Spinal cord (tissue), 10 donors: Measurements from ENCODE around the gene MICAL2. TPM values are rescaled to one million over a fixed set of nuclear protein-coding genes. Genes with fewer than 3 reads are reported as not detected.

Experiments used
- DNase-seq, 6 donors: peaks; one replicate each; pipeline versions ENCODE4 v3.0.0 to v3.0.0-alpha.2; 2013 to 2015; ENCODE audit warnings: low spot score in 6 of 6, low read depth in 4 of 6
- H3K27ac ChIP-seq: one replicate; pipeline ENCODE4 v1.5.1; 2013; ENCODE audit warnings: low read depth, low read length, control low read depth
- H3K27me3 ChIP-seq: one replicate; pipeline ENCODE4 v1.6.1; 2013; ENCODE audit warnings: low read length; ENCODE audit not compliant: control insufficient read depth, insufficient read depth
- H3K36me3 ChIP-seq: one replicate; pipeline ENCODE4 v1.6.1; 2013; ENCODE audit warnings: low read length; ENCODE audit not compliant: control insufficient read depth, insufficient read depth
- H3K4me1 ChIP-seq: one replicate; pipeline ENCODE4 v1.6.1; 2013; ENCODE audit warnings: low read length; ENCODE audit not compliant: control insufficient read depth, insufficient read depth
- H3K4me3 ChIP-seq: one replicate; pipeline ENCODE4 v1.5.1; 2013; ENCODE audit warnings: low read depth, low read length, control low read depth
- H3K9me3 ChIP-seq: one replicate; pipeline ENCODE4 v1.6.1; 2013; ENCODE audit warnings: low read length; ENCODE audit not compliant: control insufficient read depth, insufficient read depth
- WGBS: methylation state at CpG from one replicate; pipeline ENCODE4 v1.1.5; 2013; ENCODE audit warnings: missing lambda C conversion rate; ENCODE audit not compliant: insufficient coverage; 5-methylcytosine and 5-hydroxymethylcytosine counted together
- polyA plus RNA-seq, 2 donors: library from polyadenylated mRNA; unstranded; fragments of 120-200 nt; gene quantifications; one replicate each; pipeline ENCODE4 v1.2.1, GENCODE V29; 2013; ENCODE audit not compliant: insufficient read length in 2 of 2
- total RNA-seq, 2 donors: library from RNA; depleted of rRNA in 1 of 2; stranded (reverse); fragments of 120-200 nt in 1 of 2; fragments of >200 nt in 1 of 2; gene quantifications; one replicate each; pipeline versions ENCODE4 v1.2.3 to v1.2.4, GENCODE V29; 2013 to 2014
- donor health status: healthy.

Gene MICAL2
- total and polyA plus RNA-seq, 4 donors = 15.8 to 57.0 (median 23.2) TPM

- no peaks in the 10 kb centered on the region for H3K9me3 ChIP-seq
- no peak overlapping the region for H3K4me3 ChIP-seq
- H3K4me1 ChIP-seq = peaks cover 12% of the 10 kb centered on the region
- no peak for DNase-seq
- H3K27me3 ChIP-seq = peaks cover 3% of the 10 kb centered on the region
- H3K27ac ChIP-seq = no peak overlapping the region
- WGBS = 92% methylated on average over 11 of the region's 13 CpGs
- H3K36me3 ChIP-seq = no peaks in the 10 kb centered on the region
Measured at GRCh38 chr11:12199231-12199948, 89.0 kb downstream of the MICAL2 start.

- H3K36me3 ChIP-seq = no peaks in the 10 kb centered on the region
- H3K27ac ChIP-seq = no peak overlapping the region
- H3K4me3 ChIP-seq = no peak overlapping the region
- no peaks in the 10 kb centered on the region for H3K9me3 ChIP-seq
- peak in 2 of 6 donors; percentile 32 to 64 for DNase-seq
- 61% methylated on average over 12 of the region's 14 CpGs for WGBS
- H3K4me1 ChIP-seq = peaks cover 12% of the 10 kb centered on the region
- peaks cover 3% of the 10 kb centered on the region for H3K27me3 ChIP-seq
Measured at GRCh38 chr11:12200279-12200990, 90.0 kb downstream of the MICAL2 start.

- H3K27ac ChIP-seq = no peak overlapping the region
- H3K9me3 ChIP-seq = no peaks in the 10 kb centered on the region
- H3K4me1 ChIP-seq = peaks cover 12% of the 10 kb centered on the region
- H3K4me3 ChIP-seq = no peak overlapping the region
- peaks cover 3% of the 10 kb centered on the region for H3K27me3 ChIP-seq
- 81% methylated on average over 7 of the region's 18 CpGs for WGBS
- DNase-seq = no peak
- H3K36me3 ChIP-seq = no peaks in the 10 kb centered on the region
Measured at GRCh38 chr11:12200991-12201985, 90.9 kb downstream of the MICAL2 start.

- Histone ChIP-seq H3K36me3 (no peaks in the 10 kb centered on the region), H3K27ac (no peak overlapping the region), H3K27me3 (peaks cover 3% of the 10 kb centered on the region), H3K9me3 (no peaks in the 10 kb centered on the region), H3K4me3 (no peak overlapping the region), H3K4me1 (peaks cover 12% of the 10 kb centered on the region)
- WGBS = no CpG with 5 or more reads among the region's 7 CpGs
- DNase-seq = no peak
Measured at GRCh38 chr11:12202661-12203310, 92.4 kb downstream of the MICAL2 start.

- no peaks in the 10 kb centered on the region for H3K36me3 ChIP-seq
- no peak overlapping the region for H3K4me3 ChIP-seq
- 100% methylated on average over 1 of the region's 1 CpG for WGBS
- DNase-seq = no peak
- H3K9me3 ChIP-seq = no peaks in the 10 kb centered on the region
- peaks cover 12% of the 10 kb centered on the region for H3K4me1 ChIP-seq
- no peaks in the 10 kb centered on the region for H3K27me3 ChIP-seq
- H3K27ac ChIP-seq = no peak overlapping the region
Measured at GRCh38 chr11:12204506-12204905, 94.1 kb downstream of the MICAL2 start.

- Histone ChIP-seq H3K4me3 (no peak overlapping the region), H3K27ac (no peak overlapping the region)
Measured at GRCh38 chr11:12205330-12205729, 94.9 kb downstream of the MICAL2 start.

GRCh38 chr11:12206529-12206928 is 96.1 kb downstream of the MICAL2 start:
- no peak for DNase-seq
- H3K4me1 ChIP-seq = no peaks in the 10 kb centered on the region
- no peak overlapping the region for H3K4me3 ChIP-seq
- no peak overlapping the region for H3K27ac ChIP-seq
- no peaks in the 10 kb centered on the region for H3K27me3 ChIP-seq
- H3K9me3 ChIP-seq = no peaks in the 10 kb centered on the region
- WGBS = 90% methylated on average over 3 of the region's 3 CpGs
- no peaks in the 10 kb centered on the region for H3K36me3 ChIP-seq

More at GRCh38 chr11:12205330-12205729, 94.9 kb downstream of the MICAL2 start:
- peaks cover 7% of the 10 kb centered on the region for H3K4me1 ChIP-seq
- DNase-seq = no peak
- no peaks in the 10 kb centered on the region for H3K36me3 ChIP-seq
- H3K27me3 ChIP-seq = no peaks in the 10 kb centered on the region
- no peaks in the 10 kb centered on the region for H3K9me3 ChIP-seq

- no peaks in the 10 kb centered on the region for H3K36me3 ChIP-seq
Measured at GRCh38 chr11:12207384-12208150, 97.2 kb downstream of the MICAL2 start.

More at GRCh38 chr11:12207384-12208150, 97.2 kb downstream of the MICAL2 start:
- Histone ChIP-seq H3K9me3 (no peaks in the 10 kb centered on the region), H3K4me3 (no peak overlapping the region), H3K4me1 (no peaks in the 10 kb centered on the region), H3K27ac (no peak overlapping the region), H3K27me3 (no peaks in the 10 kb centered on the region)
- no peak for DNase-seq
- 95% methylated on average over 4 of the region's 9 CpGs for WGBS
